MCF 10A (cell line): ENCODE results near the gene PRODH. TPM values are rescaled to one million over a fixed set of nuclear protein-coding genes. Genes with fewer than 3 reads are reported as not detected.

Experiments used
- BruUV-seq: library from RNA; stranded (reverse); fragments of 400-500 nt; replicated peaks from 2 replicates; lab custom pipeline; 2021; lab: Mats Ljungman, UMichigan
- CTCF ChIA-PET: fragments of 300-600 bp; sonication (Branson Sonifier 250); formaldehyde crosslinking; extraction: SDS; loops from one replicate; lab custom pipeline; 2021; ENCODE audit warnings: antibody characterized with exemption, inconsistent platforms; lab: Yijun Ruan, JAX
- POLR2A ChIA-PET: fragments of 300-600, 350-650 bp; sonication (Branson Sonifier 250); formaldehyde crosslinking; extraction: SDS; loops from one replicate; lab custom pipeline; 2020; ENCODE audit warnings: antibody characterized with exemption, inconsistent platforms; lab: Yijun Ruan, JAX
- DNase-seq: peaks from one replicate; pipeline ENCODE4 v3.0.0-alpha.2; 2018; ENCODE audit not compliant: unreplicated experiment
- H3K27ac Mint-ChIP-seq: one replicate; pipeline ENCODE4 v1.8.0; 2022; ENCODE audit warnings: mild to moderate bottlenecking, low read depth, mixed read lengths; ENCODE audit not compliant: unreplicated experiment
- H3K27me3 Mint-ChIP-seq: one replicate; pipeline ENCODE4 v1.8.0; 2022; ENCODE audit warnings: mixed read lengths; ENCODE audit not compliant: insufficient read depth, unreplicated experiment
- H3K36me3 Mint-ChIP-seq: one replicate; pipeline ENCODE4 v1.8.0; 2022; ENCODE audit warnings: mild to moderate bottlenecking, moderate library complexity, mixed read lengths; ENCODE audit not compliant: insufficient read depth, unreplicated experiment
- H3K4me1 Mint-ChIP-seq: one replicate; pipeline ENCODE4 v1.8.0; 2022; ENCODE audit warnings: mixed read lengths; ENCODE audit not compliant: insufficient read depth, unreplicated experiment
- H3K4me3 Mint-ChIP-seq: one replicate; pipeline ENCODE4 v1.8.0; 2022; ENCODE audit warnings: mild to moderate bottlenecking, moderate library complexity, mixed read lengths; ENCODE audit not compliant: unreplicated experiment
- H3K9me3 Mint-ChIP-seq: one replicate; pipeline ENCODE4 v1.8.0; 2022; ENCODE audit warnings: mixed read lengths; ENCODE audit not compliant: unreplicated experiment
- CTCF ChIP-seq: fragments of 200-600 bp; IDR thresholded peaks from one replicate; pipeline ENCODE4 v1.8.0; 2022; ENCODE audit warnings: antibody characterized with exemption, mild to moderate bottlenecking; ENCODE audit not compliant: unreplicated experiment
- intact Hi-C: fragments of 100-400 bp; cut with micrococcal nuclease; formaldehyde crosslinking; loops from 2 replicates; pipeline ENCODE4 v1.14.1; 2022
- total RNA-seq: library from RNA; stranded (reverse); gene quantifications from 2 replicates; pipeline ENCODE4 v1.2.3, GENCODE V29; 2022

PRODH gene
- total RNA-seq, 1 experiment from 2014 or later: 8.4 TPM

DNA sequence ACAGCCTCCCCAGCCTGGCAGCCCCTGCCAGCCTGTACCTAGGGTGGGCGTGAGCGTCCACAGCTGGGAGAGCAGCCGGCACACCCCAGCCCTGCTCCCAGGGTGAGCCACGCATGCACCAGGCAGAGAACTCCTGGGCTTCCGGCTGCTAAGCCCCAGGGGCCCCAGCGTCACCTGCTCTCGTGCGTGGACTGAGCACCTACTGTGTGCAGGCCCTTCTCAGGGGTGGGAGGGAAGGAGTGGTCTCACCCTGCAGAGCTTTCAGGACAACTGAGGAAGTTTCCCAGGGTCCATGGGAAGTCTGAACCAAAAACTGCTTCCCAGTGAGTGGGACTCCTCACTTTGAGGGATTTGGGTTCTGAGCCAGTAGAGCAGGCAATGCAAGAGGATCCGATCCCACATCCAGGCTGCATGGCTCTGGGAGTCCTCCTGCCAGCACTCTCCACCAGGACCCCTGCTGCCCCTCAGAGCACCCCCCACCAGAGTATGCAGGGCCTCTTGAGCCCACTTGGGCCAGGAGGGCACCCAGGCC, 47.1 kb upstream of the PRODH start:
- POLR2A ChIA-PET: no interaction called here

DNA sequence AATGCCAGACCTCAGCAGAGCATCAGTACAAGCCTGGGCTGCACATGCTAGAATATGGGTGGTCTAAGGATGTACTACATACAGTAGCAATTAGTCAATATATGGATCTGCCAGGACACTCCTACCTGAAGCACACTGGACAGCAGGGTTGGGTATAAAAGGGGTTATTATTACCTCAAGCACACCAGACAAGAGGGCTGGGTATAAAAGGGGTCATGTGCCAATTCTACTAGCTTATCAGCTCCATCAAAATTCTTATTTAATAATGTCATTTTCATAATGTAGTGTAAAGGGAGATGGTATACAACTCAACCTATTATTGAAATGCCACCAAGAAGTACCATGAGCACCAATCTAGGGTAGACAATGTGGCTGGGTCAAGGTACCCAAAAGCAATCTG, 44.7 kb upstream of the PRODH start:
- CTCF ChIA-PET: interaction anchor here (1.1 kb wide), 1 partner anchor 63 kb away, joined by 3 read pairs; no protein-coding TSS in a partner anchor
- H3K27me3 Mint-ChIP-seq: no peaks in the 10 kb centered on the region
- no peak for TF ChIP-seq CTCF
- no peaks in the 10 kb centered on the region for H3K9me3 Mint-ChIP-seq
- POLR2A ChIA-PET: no interaction called here
- no peak overlapping the region for H3K27ac Mint-ChIP-seq
- H3K4me1 Mint-ChIP-seq: no peaks in the 10 kb centered on the region
- H3K4me3 Mint-ChIP-seq: no peak overlapping the region
- intact Hi-C loops: no loop called here
- no peaks in the 10 kb centered on the region for H3K36me3 Mint-ChIP-seq
- no peak for DNase-seq
- no TSS peak for BruUV-seq

More for the DNA sequence above, 47.1 kb upstream of the PRODH start:
- Mint-ChIP-seq H3K4me1 (no peaks in the 10 kb centered on the region), H3K27ac (no peak overlapping the region), H3K4me3 (no peak overlapping the region), H3K36me3 (no peaks in the 10 kb centered on the region), H3K27me3 (no peaks in the 10 kb centered on the region), H3K9me3 (no peaks in the 10 kb centered on the region)
- no TSS peak for BruUV-seq
- DNase-seq: no peak
- no peak for TF ChIP-seq CTCF
- intact Hi-C loops: no loop called here
- CTCF ChIA-PET: no interaction called here

DNA sequence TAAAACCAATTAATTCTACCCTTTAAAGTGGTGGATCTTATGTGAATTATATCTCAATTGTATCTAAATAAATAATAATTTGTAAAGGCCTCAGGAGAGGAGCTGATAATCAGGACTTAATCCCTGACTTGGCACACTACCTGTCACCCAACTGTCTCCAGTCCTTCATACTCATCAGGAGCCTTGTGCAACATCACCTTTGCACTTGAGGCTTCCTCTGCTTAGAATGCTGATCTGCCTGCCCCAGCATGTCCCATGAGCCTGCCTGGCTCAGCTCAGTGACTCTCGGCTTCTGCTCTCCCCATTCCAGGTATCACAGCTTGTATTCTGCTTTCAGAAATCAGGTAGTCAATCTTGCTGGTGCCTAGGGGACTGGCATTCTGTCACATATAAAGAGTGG, 43.9 kb upstream of the PRODH start:
- no peak overlapping the region for H3K4me3 Mint-ChIP-seq
- no TSS peak for BruUV-seq
- CTCF ChIA-PET: interaction anchor here (0.7 to 1.1 kb wide), 3 partner anchors 64 to 164 kb away, joined by 3 to 4 read pairs (median 3); no protein-coding TSS in a partner anchor
- no peaks in the 10 kb centered on the region for H3K27me3 Mint-ChIP-seq
- H3K9me3 Mint-ChIP-seq: no peaks in the 10 kb centered on the region
- POLR2A ChIA-PET: interaction anchor here (1.2 kb wide), 1 partner anchor 45 kb away, joined by 5 read pairs; no protein-coding TSS in a partner anchor
- DNase-seq: no peak
- H3K27ac Mint-ChIP-seq: no peak overlapping the region
- no peak for TF ChIP-seq CTCF
- intact Hi-C loops: no loop called here
- H3K36me3 Mint-ChIP-seq: no peaks in the 10 kb centered on the region
- H3K4me1 Mint-ChIP-seq: no peaks in the 10 kb centered on the region

GRCh38 chr22:18978506-18978905, 42.4 kb upstream of the PRODH start:
- Mint-ChIP-seq H3K4me1 (no peaks in the 10 kb centered on the region), H3K9me3 (no peaks in the 10 kb centered on the region), H3K4me3 (no peak overlapping the region), H3K27ac (no peak overlapping the region), H3K36me3 (no peaks in the 10 kb centered on the region), H3K27me3 (no peaks in the 10 kb centered on the region)
- no peak for TF ChIP-seq CTCF
- CTCF ChIA-PET: interaction anchor here (1.0 kb wide), 1 partner anchor 166 kb away, joined by 3 read pairs; the partner anchor contains the start of gene ESS2
- intact Hi-C loops: no loop called here
- BruUV-seq: no TSS peak
- DNase-seq: no peak
- POLR2A ChIA-PET: no interaction called here
